Measurements from ENCODE around the gene CDH4. TPM values are rescaled to one million over a fixed set of nuclear protein-coding genes. Genes with fewer than 3 reads are reported as not detected.

Gene CDH4
- total and polyA plus RNA-seq, 2 of the 13 experiments (the other 11 are each of a cell fraction or from before 2014, with no cell fraction given): not detected

- FAIRE-seq: no peak
- in situ Hi-C loops (cut with HindIII; ENCODE audit: extremely low pct_ligation_motif_present, low pct_unique_long_range_greater_than_20kb): loop anchor here (25.0 kb wide), 1 partner anchor 1816 kb away; no protein-coding TSS in a partner anchor
- no TSS peak for BruUV-seq (replicated peaks)
Observed at GRCh38 chr20:61878478-61879302, 626.6 kb downstream of the CDH4 start.

More at GRCh38 chr20:61878478-61879302, 626.6 kb downstream of the CDH4 start:
- Histone ChIP-seq H3K36me3 (replicated peaks in 1 of 2; ENCODE audit: control insufficient read depth in 1 of 2, insufficient read depth in 2 of 2, low read length in 2 of 2) (no peaks in the 10 kb centered on the region), H3K9me3 (ENCODE audit: low read length) (no peaks in the 10 kb centered on the region), H3K9ac (ENCODE audit: insufficient read depth, low read depth, low read length) (no peak overlapping the region), H3K27me3 (ENCODE audit: control insufficient read depth in 1 of 2, insufficient read depth in 2 of 2, low read length in 2 of 2) (peaks cover 50 to 96% of the 10 kb centered on the region in 2 experiments), H3K4me3 (replicated peaks in 1 of 3; ENCODE audit: insufficient read depth in 1 of 3, low read depth in 2 of 3, low read length in 3 of 3) (no peak overlapping the region), H3K4me2 (ENCODE audit: low read depth, low read length) (no peak overlapping the region), H3K4me1 (ENCODE audit: insufficient read depth, low read length) (no peaks in the 10 kb centered on the region), H3K79me2 (ENCODE audit: insufficient read depth, low read length) (no peaks in the 10 kb centered on the region), H2AFZ (ENCODE audit: low read length) (no peak overlapping the region), H3K27ac (ENCODE audit: extremely low read length, insufficient read depth, low read length) (no peak overlapping the region), H4K20me1 (ENCODE audit: insufficient read depth, low read length) (no peaks in the 10 kb centered on the region; the same call in 1 of the 2 replicates)
- CTCF ChIA-PET (ENCODE audit: low intra/inter-chr PET ratio, low total read pairs): no interaction called here
- intact Hi-C loops (cut with micrococcal nuclease; ENCODE audit: unreplicated experiment): no loop called here
- TF ChIP-seq KAT8 (CRISPR knock-in tag; IDR thresholded peaks at IDR 0.05) (no peak), ZNF605 (CRISPR knock-in tag; IDR thresholded peaks at IDR 0.05) (no peak), NR2F2 (IDR thresholded peaks at IDR 0.05; ENCODE audit: borderline replicate concordance, low read depth) (no peak), HDAC1 (CRISPR knock-in tag; IDR thresholded peaks at IDR 0.05) (no peak), ZBTB20 (CRISPR knock-in tag; IDR thresholded peaks at IDR 0.05; ENCODE audit: borderline replicate concordance, low read depth) (no peak), TRIM22 (IDR thresholded peaks at IDR 0.05) (no peak), PCBP2 (optimal IDR thresholded peaks at IDR 0.05; ENCODE audit: low read depth, low read length, poor library complexity, severe bottlenecking) (no peak), MTA1 (CRISPR knock-in tag; IDR thresholded peaks at IDR 0.05; ENCODE audit: borderline replicate concordance) (no peak), CBX2 (IDR thresholded peaks at IDR 0.05; ENCODE audit: low read depth, low read length) (no peak), CBX2 (CRISPR knock-in tag; IDR thresholded peaks at IDR 0.05; ENCODE audit: low read depth) (no peak)
- ATAC-seq: no peak
- 19% methylated on average over 31 of the region's 31 CpGs for WGBS (ENCODE audit: low lambda C conversion rate)
- DNase-seq (ENCODE audit: low spot score): no peak
- POLR2A ChIA-PET: no interaction called here

Data from HepG2 (cell line).